Measurements from ENCODE around the gene LDLRAD3.

The LDLRAD3 gene

GRCh38 chr11:36071917-36072500, 128.1 kb downstream of the LDLRAD3 start:
- DNase-seq (ENCODE audit: low read depth in 2 of 2, low spot score in 1 of 2) = no peak

GRCh38 chr11:36073411-36074203, 129.7 kb downstream of the LDLRAD3 start:
- DNase-seq (ENCODE audit: low read depth in 2 of 2, low spot score in 1 of 2) = no peak

GRCh38 chr11:36074941-36075431, 131.1 kb downstream of the LDLRAD3 start:
- DNase-seq (ENCODE audit: low read depth in 2 of 2, low spot score in 1 of 2) = no peak

GRCh38 chr11:36077368-36077767, 133.5 kb downstream of the LDLRAD3 start:
- DNase-seq (ENCODE audit: low read depth in 2 of 2, low spot score in 1 of 2) = no peak

GRCh38 chr11:36077886-36078685, 134.2 kb downstream of the LDLRAD3 start:
- no peak for DNase-seq (ENCODE audit: low read depth in 2 of 2, low spot score in 1 of 2)

- DNase-seq (ENCODE audit: low read depth in 2 of 2, low spot score in 1 of 2) = no peak
Measured at GRCh38 chr11:36078686-36079055, 134.8 kb downstream of the LDLRAD3 start.

- no peak for DNase-seq (ENCODE audit: low read depth in 2 of 2, low spot score in 1 of 2)
Measured at GRCh38 chr11:36079878-36080675, 136.2 kb downstream of the LDLRAD3 start.

- no peak for DNase-seq (ENCODE audit: low read depth in 2 of 2, low spot score in 1 of 2)
Measured at GRCh38 chr11:36081274-36081945, 137.5 kb downstream of the LDLRAD3 start.

- DNase-seq (ENCODE audit: low read depth in 2 of 2, low spot score in 1 of 2) = no peak
Measured at GRCh38 chr11:36086366-36086765, 142.5 kb downstream of the LDLRAD3 start.

- DNase-seq (ENCODE audit: low read depth in 2 of 2, low spot score in 1 of 2) = no peak
Measured at GRCh38 chr11:36088266-36088972, 144.6 kb downstream of the LDLRAD3 start.

GRCh38 chr11:36089920-36090319, 146.1 kb downstream of the LDLRAD3 start:
- DNase-seq (ENCODE audit: low read depth in 2 of 2, low spot score in 1 of 2) = no peak

GRCh38 chr11:36090356-36091109, 146.7 kb downstream of the LDLRAD3 start:
- no peak for DNase-seq (ENCODE audit: low read depth in 2 of 2, low spot score in 1 of 2)

- no peak for DNase-seq (ENCODE audit: low read depth in 2 of 2, low spot score in 1 of 2)
Measured at GRCh38 chr11:36091256-36091811, 147.5 kb downstream of the LDLRAD3 start.

- DNase-seq (ENCODE audit: low read depth in 2 of 2, low spot score in 1 of 2) = no peak
Measured at GRCh38 chr11:36092314-36093030, 148.6 kb downstream of the LDLRAD3 start.

GRCh38 chr11:36093548-36093947, 149.7 kb downstream of the LDLRAD3 start:
- no peak for DNase-seq (ENCODE audit: low read depth in 2 of 2, low spot score in 1 of 2)

GRCh38 chr11:36094164-36094563, 150.3 kb downstream of the LDLRAD3 start:
- no peak for DNase-seq (ENCODE audit: low read depth in 2 of 2, low spot score in 1 of 2)

- DNase-seq (ENCODE audit: low read depth in 2 of 2, low spot score in 1 of 2) = no peak
Measured at GRCh38 chr11:36095716-36096115, 151.9 kb downstream of the LDLRAD3 start.

GRCh38 chr11:36097219-36097650, 153.4 kb downstream of the LDLRAD3 start:
- no peak for DNase-seq (ENCODE audit: low read depth in 2 of 2, low spot score in 1 of 2)
